Measurements from ENCODE around the gene ATP5ME. TPM values are rescaled to one million over a fixed set of nuclear protein-coding genes. Genes with fewer than 3 reads are reported as not detected.
A peak's percentile ranks its signal among the peaks of the same experiment; 100 is the strongest.

The ATP5ME gene
- total RNA-seq, 1 experiment from 2014 or later: 425 TPM

DNA sequence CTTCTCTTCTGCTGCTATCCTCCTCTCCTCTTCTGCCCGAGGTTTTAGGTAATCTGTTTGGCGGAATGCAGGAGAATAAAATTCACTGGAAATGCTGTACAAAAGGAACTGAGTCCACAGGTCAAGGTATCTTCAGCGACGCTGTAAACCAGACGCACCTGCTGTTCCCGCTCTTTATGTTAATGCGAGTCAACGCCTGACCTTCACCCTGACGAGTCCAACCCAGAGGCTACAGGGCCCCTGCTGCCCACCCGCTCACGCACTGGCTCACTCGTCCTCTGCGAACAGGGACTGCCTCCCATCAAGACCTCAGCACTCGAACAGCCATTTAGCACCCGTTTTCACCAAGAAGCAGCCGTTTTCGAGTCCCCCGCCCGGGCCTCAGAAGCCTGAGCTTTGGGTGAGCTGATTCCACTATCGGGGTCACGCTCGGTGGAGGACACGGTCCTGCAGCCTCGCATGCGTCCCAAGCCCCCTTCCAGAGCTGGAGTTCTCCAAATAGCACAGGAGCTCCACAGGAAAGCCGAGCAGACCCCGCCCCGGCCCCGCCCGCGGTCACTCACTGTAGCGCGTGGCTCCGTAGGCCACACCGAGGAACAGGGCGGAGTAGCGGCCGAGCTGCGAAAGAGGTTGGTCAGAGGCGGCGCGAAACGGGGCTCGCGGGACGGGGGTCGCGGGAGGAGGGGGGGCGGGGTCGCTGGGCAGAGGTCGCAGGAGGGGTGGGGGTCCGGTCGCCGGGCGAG is 556 bp downstream of the ATP5ME start:
- Mint-ChIP-seq H3K4me1 (peaks cover 6 to 11% of the 10 kb centered on the region in 2 experiments), H3K27ac (peak overlapping the region; percentile 44 to 98 (median 90); a peak in 5 of 7 replicates), H3K9me3 (no peaks in the 10 kb centered on the region; a peak in 1 of 5 replicates), H3K4me3 (peak overlapping the region; percentile 93 to 96), H3K27me3 (ENCODE audit: low read depth) (peaks cover 6% of the 10 kb centered on the region), H3K36me3 (ENCODE audit: insufficient read depth in 1 of 3, low read depth in 3 of 3) (peaks cover 21 to 31% (median 29%) of the 10 kb centered on the region in 3 experiments)
- no peak for DNase-seq
- Histone ChIP-seq H2AFZ (ENCODE audit: low read length) (no peak overlapping the region), H3K79me1 (ENCODE audit: insufficient read depth, low read depth, low read length, poor library complexity, severe bottlenecking) (peaks cover 3% of the 10 kb centered on the region), H4K8ac (replicated peaks; ENCODE audit: insufficient read length, low read depth, low read length) (peak overlapping the region; percentile 25), H3K18ac (ENCODE audit: insufficient read length, low read depth, low read length) (peak overlapping the region; percentile 86), H2BK15ac (ENCODE audit: low read depth, low read length) (no peak overlapping the region), H4K20me1 (ENCODE audit: control insufficient read depth, insufficient read depth, insufficient read length) (peaks cover 4% of the 10 kb centered on the region), H3K79me2 (ENCODE audit: insufficient read depth, low read length) (peaks cover 5% of the 10 kb centered on the region; the same call in 1 of the 2 replicates), H4K5ac (ENCODE audit: insufficient read length, low read depth, low read length) (peak overlapping the region; percentile 64), H4K91ac (ENCODE audit: insufficient read length, low read depth, low read length) (no peak overlapping the region), H2BK5ac (ENCODE audit: insufficient read length, low read length) (no peak overlapping the region), H3K4me1 (ENCODE audit: insufficient read depth, low read length) (0 out of 2 replicates have a peak, but pooled peaks cover 3% of the 10 kb centered on the region), H3K9ac (ENCODE audit: extremely low read depth, insufficient read length, low read length) (peak overlapping the region; percentile 92), H3K27ac (ENCODE audit: insufficient read length, low read depth, low read length) (no peak overlapping the region), H3K9me3 (ENCODE audit: control insufficient read depth, low read depth, low read length) (no peaks in the 10 kb centered on the region), H2AK5ac (ENCODE audit: insufficient read length, low read length) (no peak overlapping the region), H2BK20ac (ENCODE audit: low read depth, low read length, poor library complexity, severe bottlenecking) (no peak overlapping the region), H3K23ac (ENCODE audit: insufficient read length, low read depth, low read length) (no peak overlapping the region), H3T11ph (ENCODE audit: low read length) (no peak overlapping the region), H3K27me3 (ENCODE audit: insufficient read depth, low read length) (no peaks in the 10 kb centered on the region), H3K4ac (ENCODE audit: low read depth, low read length) (no peak overlapping the region; the same call in 1 of the 2 replicates), H3K14ac (ENCODE audit: insufficient read depth, low read length) (peak overlapping the region; percentile 84), H3K56ac (ENCODE audit: insufficient read length, low read depth, low read length) (peak overlapping the region; percentile 85), H2BK120ac (ENCODE audit: low read depth, low read length, poor library complexity, severe bottlenecking) (no peak overlapping the region), H2BK12ac (ENCODE audit: insufficient read length, low read depth, low read length) (no peak overlapping the region), H3K4me2 (ENCODE audit: insufficient read depth, insufficient read length, low read length) (peak overlapping the region; percentile 96), H3K23me2 (ENCODE audit: insufficient read length, low read depth, low read length, poor library complexity, severe bottlenecking) (peaks cover 14% of the 10 kb centered on the region)
- no CpG with 5 or more reads among the region's 55 CpGs for WGBS (ENCODE audit: extremely low coverage, insufficient read length, low lambda C conversion rate)
- TF ChIP-seq, protein P1, sequence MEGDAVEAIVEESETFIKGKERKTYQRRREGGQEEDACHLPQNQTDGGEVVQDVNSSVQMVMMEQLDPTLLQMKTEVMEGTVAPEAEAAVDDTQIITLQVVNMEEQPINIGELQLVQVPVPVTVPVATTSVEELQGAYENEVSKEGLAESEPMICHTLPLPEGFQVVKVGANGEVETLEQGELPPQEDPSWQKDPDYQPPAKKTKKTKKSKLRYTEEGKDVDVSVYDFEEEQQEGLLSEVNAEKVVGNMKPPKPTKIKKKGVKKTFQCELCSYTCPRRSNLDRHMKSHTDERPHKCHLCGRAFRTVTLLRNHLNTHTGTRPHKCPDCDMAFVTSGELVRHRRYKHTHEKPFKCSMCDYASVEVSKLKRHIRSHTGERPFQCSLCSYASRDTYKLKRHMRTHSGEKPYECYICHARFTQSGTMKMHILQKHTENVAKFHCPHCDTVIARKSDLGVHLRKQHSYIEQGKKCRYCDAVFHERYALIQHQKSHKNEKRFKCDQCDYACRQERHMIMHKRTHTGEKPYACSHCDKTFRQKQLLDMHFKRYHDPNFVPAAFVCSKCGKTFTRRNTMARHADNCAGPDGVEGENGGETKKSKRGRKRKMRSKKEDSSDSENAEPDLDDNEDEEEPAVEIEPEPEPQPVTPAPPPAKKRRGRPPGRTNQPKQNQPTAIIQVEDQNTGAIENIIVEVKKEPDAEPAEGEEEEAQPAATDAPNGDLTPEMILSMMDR (conservative IDR thresholded peaks at IDR 0.05): no peak

Measured in H9 (cell line).